Measurements from ENCODE around the gene CD4.

CD4 gene

GRCh38 chr12:6866920-6867412, 77.6 kb downstream of the CD4 start (continued):
- TF ChIP-seq ZBTB21 (tag by site-specific recombination; IDR thresholded peaks at IDR 0.05) (peak; percentile 18; the same call in 1 of the 2 replicates), ZNF426 (tag by site-specific recombination; IDR thresholded peaks at IDR 0.05) (no peak), ZNF341 (tag by site-specific recombination; IDR thresholded peaks at IDR 0.05; ENCODE audit: low read depth) (peak; percentile 69), ZNF76 (tag by site-specific recombination; IDR thresholded peaks at IDR 0.05; ENCODE audit: borderline replicate concordance, low read depth) (no peak), ZNF19 (tag by site-specific recombination; IDR thresholded peaks at IDR 0.05; ENCODE audit: low read depth) (no peak), BCL6B (tag by site-specific recombination; IDR thresholded peaks at IDR 0.05) (no peak), HIC1 (tag by site-specific recombination; IDR thresholded peaks at IDR 0.05) (peak; percentile 83), ZNF600 (tag by site-specific recombination; IDR thresholded peaks at IDR 0.05) (peak; percentile 48), BCL11B (tag by site-specific recombination; IDR thresholded peaks at IDR 0.05; ENCODE audit: low read depth) (no peak), ZBTB7A (tag by site-specific recombination; IDR thresholded peaks at IDR 0.05; ENCODE audit: low read depth) (peak; percentile 73; the same call in 1 of the 2 replicates), ZNF292 (tag by site-specific recombination; IDR thresholded peaks at IDR 0.05; ENCODE audit: borderline replicate concordance, low read depth) (no peak), PATZ1 (tag by site-specific recombination; IDR thresholded peaks at IDR 0.05) (peak; percentile 83), ZNF335 (tag by site-specific recombination; conservative IDR thresholded peaks at IDR 0.05) (peak; percentile 92), ZBTB10 (tag by site-specific recombination; IDR thresholded peaks at IDR 0.05) (peak; percentile 74), ZNF133 (tag by site-specific recombination; IDR thresholded peaks at IDR 0.05) (no peak), ZBTB8A (tag by site-specific recombination; IDR thresholded peaks at IDR 0.05) (peak; percentile 84), KLF16 (tag by site-specific recombination; IDR thresholded peaks at IDR 0.05) (no peak), ZFHX2 (tag by site-specific recombination; conservative IDR thresholded peaks at IDR 0.05) (peak; percentile 71), EGR2 (tag by site-specific recombination; IDR thresholded peaks at IDR 0.05; ENCODE audit: low read depth) (peak; percentile 56), ZNF37A (tag by site-specific recombination; IDR thresholded peaks at IDR 0.05) (no peak), MEIS1 (CRISPR knock-in tag; IDR thresholded peaks at IDR 0.05; ENCODE audit: borderline replicate concordance) (no peak), ZNF280D (tag by site-specific recombination; IDR thresholded peaks at IDR 0.05) (no peak), ZNF623 (tag by site-specific recombination; IDR thresholded peaks at IDR 0.05) (no peak), ZNF837 (tag by site-specific recombination; IDR thresholded peaks at IDR 0.05) (no peak), PRDM6 (tag by site-specific recombination; IDR thresholded peaks at IDR 0.05) (no peak), BCL11A (tag by site-specific recombination; IDR thresholded peaks at IDR 0.05; ENCODE audit: low read depth) (no peak), SETDB1 (IDR thresholded peaks at IDR 0.05; ENCODE audit: insufficient read length, low read length) (no peak), ZNF843 (tag by site-specific recombination; IDR thresholded peaks at IDR 0.05) (no peak)
